ENCODE results near the gene ZNF35. TPM values are rescaled to one million over a fixed set of nuclear protein-coding genes. Genes with fewer than 3 reads are reported as not detected.

The ZNF35 gene
- total RNA-seq (1 to 10 TPM; 2.2 to 4.9 TPM), polyA plus RNA-seq (1 to 10 TPM; 1.2 to 1.3 TPM)

DNA sequence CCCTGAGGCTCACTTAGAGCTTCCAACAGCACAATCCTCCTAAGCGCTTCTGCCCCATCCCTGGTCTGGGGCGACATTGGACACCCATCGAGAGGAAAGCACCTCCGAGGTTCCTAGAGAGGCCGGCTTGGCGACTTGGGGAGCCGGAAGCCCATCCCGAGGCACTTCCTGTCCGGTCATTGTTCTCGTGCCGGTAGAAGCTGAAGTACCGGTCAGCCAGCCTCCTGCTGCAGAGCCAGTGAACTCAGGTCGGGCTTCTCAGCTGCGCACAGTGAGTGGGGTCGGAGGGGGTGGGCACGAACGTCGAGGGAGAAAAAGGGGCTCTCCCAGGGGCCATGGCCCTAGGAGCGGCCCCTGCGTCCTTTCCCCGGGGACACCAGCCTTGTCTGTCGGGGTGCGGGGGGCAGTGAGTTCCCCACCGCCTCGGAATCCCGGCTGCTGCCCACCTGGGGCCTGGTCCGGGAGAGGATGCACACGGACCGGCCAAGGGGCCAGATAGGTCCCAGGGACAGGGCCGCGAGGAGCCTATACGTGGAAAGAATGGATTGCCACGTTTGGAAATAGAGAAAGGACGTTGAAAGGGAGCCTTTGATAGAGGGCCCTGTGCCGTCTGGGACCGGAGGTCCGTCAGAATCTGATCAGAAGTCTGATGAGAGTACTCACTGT, at the start of gene ZNF35:
Gene ZNF35 (plus strand): TSS at position 169 of the 666 bp plus-strand sequence. CDS start 2,336 bp downstream, outside the sequence.
- WGBS, result 2% methylated on average over 37 of the region's 37 CpGs

DNA sequence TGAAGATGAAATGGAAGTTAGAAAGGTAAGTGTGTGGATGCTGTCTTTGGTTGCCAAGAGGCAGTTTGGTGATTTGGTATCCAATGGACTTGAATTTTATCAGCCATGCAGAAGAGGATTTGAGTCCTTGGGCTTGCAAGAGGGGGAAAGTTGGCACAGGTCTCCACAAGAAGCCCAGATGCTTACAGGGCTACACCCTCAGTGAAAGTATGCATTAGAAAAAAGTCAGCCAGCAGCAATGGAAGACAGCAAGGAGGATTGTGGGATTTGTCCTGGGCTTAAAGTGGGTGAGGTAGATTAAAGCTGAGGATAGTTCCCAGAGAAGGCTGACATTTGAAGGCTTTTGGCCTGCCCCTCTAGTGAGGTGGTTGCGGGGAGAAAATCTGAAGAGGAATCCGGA, 46.8 kb upstream of the ZNF35 start:
- 97% methylated on average over 2 of the region's 2 CpGs for WGBS
- DNase-seq (ENCODE audit: low spot score), result no peak
- Histone ChIP-seq H3K9me3 (ENCODE audit: control insufficient read depth in 4 of 4, low read length in 3 of 4) (peaks cover 0 to 6% (median 1%) of the 10 kb centered on the region in 4 donors), H3K4me1 (ENCODE audit: control insufficient read depth in 4 of 4, insufficient read depth in 4 of 4, low read length in 3 of 4) (no peaks in the 10 kb centered on the region), H3K36me3 (ENCODE audit: control insufficient read depth in 4 of 4, insufficient read depth in 3 of 4, low read depth in 1 of 4, low read length in 3 of 4) (no peaks in the 10 kb centered on the region), H3K27ac (ENCODE audit: low read depth in 1 of 2, low read length in 2 of 2) (no peak overlapping the region), H3K9ac (ENCODE audit: low read depth in 1 of 2, low read length in 2 of 2) (no peak overlapping the region), H3K27me3 (ENCODE audit: control insufficient read depth in 4 of 4, insufficient read depth in 4 of 4, low read length in 3 of 4) (no peaks in the 10 kb centered on the region), H3K4me3 (ENCODE audit: low read depth in 1 of 3, low read length in 3 of 3) (no peak overlapping the region)
- no peak for TF ChIP-seq GABPA (IDR thresholded peaks at IDR 0.05 in 1 of 2, conservative IDR thresholded peaks at IDR 0.05 in 1 of 2)
- TF ChIP-seq, protein P1, sequence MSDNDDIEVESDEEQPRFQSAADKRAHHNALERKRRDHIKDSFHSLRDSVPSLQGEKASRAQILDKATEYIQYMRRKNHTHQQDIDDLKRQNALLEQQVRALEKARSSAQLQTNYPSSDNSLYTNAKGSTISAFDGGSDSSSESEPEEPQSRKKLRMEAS (IDR thresholded peaks at IDR 0.05), result no peak
- no peak for TF ChIP-seq RXRA (IDR thresholded peaks at IDR 0.05)

More for the DNA sequence above, at the start of gene ZNF35:
- peak within 1 kb of the TSS; percentile 62 to 92 (median 73) for H3K4me3 ChIP-seq (ENCODE audit: low read depth in 1 of 3, low read length in 3 of 3)
- TF ChIP-seq, protein P2, sequence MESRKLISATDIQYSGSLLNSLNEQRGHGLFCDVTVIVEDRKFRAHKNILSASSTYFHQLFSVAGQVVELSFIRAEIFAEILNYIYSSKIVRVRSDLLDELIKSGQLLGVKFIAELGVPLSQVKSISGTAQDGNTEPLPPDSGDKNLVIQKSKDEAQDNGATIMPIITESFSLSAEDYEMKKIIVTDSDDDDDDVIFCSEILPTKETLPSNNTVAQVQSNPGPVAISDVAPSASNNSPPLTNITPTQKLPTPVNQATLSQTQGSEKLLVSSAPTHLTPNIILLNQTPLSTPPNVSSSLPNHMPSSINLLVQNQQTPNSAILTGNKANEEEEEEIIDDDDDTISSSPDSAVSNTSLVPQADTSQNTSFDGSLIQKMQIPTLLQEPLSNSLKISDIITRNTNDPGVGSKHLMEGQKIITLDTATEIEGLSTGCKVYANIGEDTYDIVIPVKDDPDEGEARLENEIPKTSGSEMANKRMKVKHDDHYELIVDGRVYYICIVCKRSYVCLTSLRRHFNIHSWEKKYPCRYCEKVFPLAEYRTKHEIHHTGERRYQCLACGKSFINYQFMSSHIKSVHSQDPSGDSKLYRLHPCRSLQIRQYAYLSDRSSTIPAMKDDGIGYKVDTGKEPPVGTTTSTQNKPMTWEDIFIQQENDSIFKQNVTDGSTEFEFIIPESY (IDR thresholded peaks at IDR 0.05), result no peak
- peak in 1 of 2 donors; percentile 34 for TF ChIP-seq RAD21 (IDR thresholded peaks at IDR 0.05)
- TF ChIP-seq, protein P1 (IDR thresholded peaks at IDR 0.05), result no peak
- TF ChIP-seq FOXA1 (IDR thresholded peaks at IDR 0.05), result no peak
- peak; percentile 47 for TF ChIP-seq YY1 (IDR thresholded peaks at IDR 0.05)
- TF ChIP-seq GABPA (IDR thresholded peaks at IDR 0.05 in 1 of 2, conservative IDR thresholded peaks at IDR 0.05 in 1 of 2), result peak; percentile 89 to 95
- H3K27ac ChIP-seq (ENCODE audit: low read depth in 1 of 2, low read length in 2 of 2), result peak within 1 kb of the TSS in 1 of 2 donors; percentile 34
- H3K4me1 ChIP-seq (ENCODE audit: control insufficient read depth in 4 of 4, insufficient read depth in 4 of 4, low read length in 3 of 4), result peaks cover 0 to 13% (median 5%) of the 10 kb centered on the region in 4 donors
- peak within 1 kb of the TSS; percentile 17 to 52 for H3K9ac ChIP-seq (ENCODE audit: low read depth in 1 of 2, low read length in 2 of 2)
- peaks cover 1 to 28% (median 22%) of the 10 kb centered on the region in 4 donors for H3K36me3 ChIP-seq (ENCODE audit: control insufficient read depth in 4 of 4, insufficient read depth in 3 of 4, low read depth in 1 of 4, low read length in 3 of 4)
- peaks cover 7 to 20% (median 15%) of the 10 kb centered on the region in 4 donors for H3K9me3 ChIP-seq (ENCODE audit: control insufficient read depth in 4 of 4, low read length in 3 of 4)
- H3K27me3 ChIP-seq (ENCODE audit: control insufficient read depth in 4 of 4, insufficient read depth in 4 of 4, low read length in 3 of 4), result no peaks in the 10 kb centered on the region
- DNase-seq (ENCODE audit: low spot score), result peak; percentile 66

DNA sequence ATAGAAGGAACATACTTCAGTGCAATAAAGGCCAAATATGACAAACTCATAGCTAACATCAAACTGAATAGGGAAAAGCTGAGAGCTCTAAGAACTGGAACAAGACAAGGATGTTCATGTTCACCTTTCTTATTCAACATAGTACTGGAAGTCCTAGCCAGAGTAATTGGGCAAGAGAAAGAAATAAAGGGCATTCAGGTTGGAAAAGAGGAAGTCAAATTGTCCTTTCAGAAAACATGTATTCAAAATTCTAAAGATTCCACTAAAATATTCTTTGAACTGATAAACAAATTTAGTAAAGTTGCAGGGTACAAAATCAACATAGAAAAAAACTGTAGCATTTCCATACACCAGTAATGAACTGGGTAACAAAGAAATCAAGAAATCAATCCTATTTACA, 35.9 kb upstream of the ZNF35 start:
- Histone ChIP-seq H3K9me3 (ENCODE audit: control insufficient read depth in 4 of 4, low read length in 3 of 4) (no peaks in the 10 kb centered on the region), H3K4me3 (ENCODE audit: low read depth in 1 of 3, low read length in 3 of 3) (no peak overlapping the region), H3K27me3 (ENCODE audit: control insufficient read depth in 4 of 4, insufficient read depth in 4 of 4, low read length in 3 of 4) (no peaks in the 10 kb centered on the region), H3K4me1 (ENCODE audit: control insufficient read depth in 4 of 4, insufficient read depth in 4 of 4, low read length in 3 of 4) (no peaks in the 10 kb centered on the region), H3K9ac (ENCODE audit: low read depth in 1 of 2, low read length in 2 of 2) (no peak overlapping the region), H3K27ac (ENCODE audit: low read depth in 1 of 2, low read length in 2 of 2) (no peak overlapping the region), H3K36me3 (ENCODE audit: control insufficient read depth in 4 of 4, insufficient read depth in 3 of 4, low read depth in 1 of 4, low read length in 3 of 4) (peaks cover 0 to 3% (median 0%) of the 10 kb centered on the region in 4 donors)
- no peak for DNase-seq (ENCODE audit: low spot score)
- TF ChIP-seq FOXA1 (IDR thresholded peaks at IDR 0.05) (no peak), RXRA (IDR thresholded peaks at IDR 0.05) (no peak), GABPA (IDR thresholded peaks at IDR 0.05 in 1 of 2, conservative IDR thresholded peaks at IDR 0.05 in 1 of 2) (no peak), EGR1 (IDR thresholded peaks at IDR 0.05; ENCODE audit: low read depth in 2 of 2) (no peak), SP1 (IDR thresholded peaks at IDR 0.05) (no peak), RAD21 (IDR thresholded peaks at IDR 0.05) (no peak), HNF4G (IDR thresholded peaks at IDR 0.05) (no peak), FOXA2 (IDR thresholded peaks at IDR 0.05) (no peak), TAF1 (conservative IDR thresholded peaks at IDR 0.05) (no peak)
- TF ChIP-seq, protein P1 (IDR thresholded peaks at IDR 0.05), result no peak
- TF ChIP-seq, protein P3, sequence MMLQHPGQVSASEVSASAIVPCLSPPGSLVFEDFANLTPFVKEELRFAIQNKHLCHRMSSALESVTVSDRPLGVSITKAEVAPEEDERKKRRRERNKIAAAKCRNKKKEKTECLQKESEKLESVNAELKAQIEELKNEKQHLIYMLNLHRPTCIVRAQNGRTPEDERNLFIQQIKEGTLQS (IDR thresholded peaks at IDR 0.05), result no peak
- TF ChIP-seq, protein P2 (IDR thresholded peaks at IDR 0.05), result no peak
- TF ChIP-seq, protein P4, sequence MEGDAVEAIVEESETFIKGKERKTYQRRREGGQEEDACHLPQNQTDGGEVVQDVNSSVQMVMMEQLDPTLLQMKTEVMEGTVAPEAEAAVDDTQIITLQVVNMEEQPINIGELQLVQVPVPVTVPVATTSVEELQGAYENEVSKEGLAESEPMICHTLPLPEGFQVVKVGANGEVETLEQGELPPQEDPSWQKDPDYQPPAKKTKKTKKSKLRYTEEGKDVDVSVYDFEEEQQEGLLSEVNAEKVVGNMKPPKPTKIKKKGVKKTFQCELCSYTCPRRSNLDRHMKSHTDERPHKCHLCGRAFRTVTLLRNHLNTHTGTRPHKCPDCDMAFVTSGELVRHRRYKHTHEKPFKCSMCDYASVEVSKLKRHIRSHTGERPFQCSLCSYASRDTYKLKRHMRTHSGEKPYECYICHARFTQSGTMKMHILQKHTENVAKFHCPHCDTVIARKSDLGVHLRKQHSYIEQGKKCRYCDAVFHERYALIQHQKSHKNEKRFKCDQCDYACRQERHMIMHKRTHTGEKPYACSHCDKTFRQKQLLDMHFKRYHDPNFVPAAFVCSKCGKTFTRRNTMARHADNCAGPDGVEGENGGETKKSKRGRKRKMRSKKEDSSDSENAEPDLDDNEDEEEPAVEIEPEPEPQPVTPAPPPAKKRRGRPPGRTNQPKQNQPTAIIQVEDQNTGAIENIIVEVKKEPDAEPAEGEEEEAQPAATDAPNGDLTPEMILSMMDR (IDR thresholded peaks at IDR 0.05; ENCODE audit: low read depth, low read length, missing input control), result no peak

Measured in liver (tissue), 9 donors.